CD14-positive monocyte (primary cell): ENCODE data around the gene SOX5. TPM values are rescaled to one million over a fixed set of nuclear protein-coding genes. Genes with fewer than 3 reads are reported as not detected.

Experiments
- DNase-seq, 3 donors: peaks; one replicate each; pipeline ENCODE4 v3.0.0-alpha.2; 2011 to 2022
- H2AFZ ChIP-seq: 2 replicates; pipeline ENCODE4 v1.6.0; 2012; ENCODE audit warnings: mild to moderate bottlenecking, low read depth, low read length, inconsistent platforms; ENCODE audit not compliant: insufficient read depth, poor library complexity, severe bottlenecking
- H3K27ac ChIP-seq, 2 donors: 1 replicate in 1 of 2; 2 replicates in 1 of 2; pipeline ENCODE4 v1.5.1; 2012 to 2013; ENCODE audit warnings: low read length in 2 of 2, control low read depth in 1 of 2, inconsistent platforms in 1 of 2, low read depth in 1 of 2, mild to moderate bottlenecking in 1 of 2
- H3K27me3 ChIP-seq, 2 donors: one replicate each; pipeline versions ENCODE4 v1.6.0 to v1.6.1; 2011 to 2013; ENCODE audit warnings: low read length in 2 of 2; ENCODE audit not compliant: control insufficient read depth in 2 of 2, insufficient read depth in 2 of 2
- H3K36me3 ChIP-seq, 2 donors: replicated peaks in 1 of 2; 1 replicate in 1 of 2; 2 replicates in 1 of 2; pipeline versions ENCODE4 v1.5.1 to v1.6.1; 2012 to 2013; ENCODE audit warnings: low read length in 2 of 2, control low read depth in 1 of 2, inconsistent platforms in 1 of 2, mild to moderate bottlenecking in 1 of 2; ENCODE audit not compliant: insufficient read depth in 2 of 2, control insufficient read depth in 1 of 2
- H3K4me1 ChIP-seq, 2 donors: 1 replicate in 1 of 2; 2 replicates in 1 of 2; pipeline versions ENCODE4 v1.5.1 to v1.6.1; 2012 to 2013; ENCODE audit warnings: low read length in 2 of 2, control low read depth in 1 of 2, inconsistent platforms in 1 of 2, mild to moderate bottlenecking in 1 of 2, moderate library complexity in 1 of 2; ENCODE audit not compliant: insufficient read depth in 2 of 2, control insufficient read depth in 1 of 2
- H3K4me2 ChIP-seq: replicated peaks from 2 replicates; pipeline ENCODE3; 2012; ENCODE audit warnings: low read length, moderate library complexity, mild to moderate bottlenecking; ENCODE audit not compliant: poor library complexity, severe bottlenecking; ENCODE audit errors: extremely low read depth
- H3K4me3 ChIP-seq, 3 experiments: fragments of 200-600 bp in 1 of 3; sonication (generic) in 1 of 3; replicated peaks in 1 of 3; 1 replicate in 2 of 3; 2 replicates in 1 of 3; pipeline ENCODE4 v1.5.1; 2011 to 2013; ENCODE audit warnings: low read length in 3 of 3, mild to moderate bottlenecking in 3 of 3, control low read depth in 2 of 3, low read depth in 2 of 3, inconsistent platforms in 1 of 3, moderate library complexity in 1 of 3
- H3K79me2 ChIP-seq: 2 replicates; pipeline ENCODE4 v1.6.0; 2012; ENCODE audit warnings: mild to moderate bottlenecking, control low read depth, inconsistent platforms, low read length, moderate library complexity; ENCODE audit not compliant: insufficient read depth
- H3K9ac ChIP-seq: 2 replicates; pipeline ENCODE4 v1.6.0; 2017; ENCODE audit warnings: low read length, mild to moderate bottlenecking; ENCODE audit not compliant: insufficient read depth, poor library complexity, severe bottlenecking
- H3K9me3 ChIP-seq, 2 donors: replicated peaks in 1 of 2; 1 replicate in 1 of 2; 2 replicates in 1 of 2; pipeline versions ENCODE4 v1.5.1 to v1.6.1; 2012 to 2013; ENCODE audit warnings: low read length in 2 of 2, control low read depth in 1 of 2; ENCODE audit not compliant: control insufficient read depth in 1 of 2, insufficient read depth in 1 of 2
- H4K20me1 ChIP-seq: 2 replicates; pipeline ENCODE4 v1.6.0; 2012; ENCODE audit warnings: mild to moderate bottlenecking, low read length, control low read depth, moderate library complexity; ENCODE audit not compliant: insufficient read depth
- H3K27ac Mint-ChIP-seq, 7 donors: one replicate each; pipeline ENCODE4 v1.8.0; 2020; ENCODE audit warnings: mild to moderate bottlenecking in 7 of 7, mixed read lengths in 7 of 7, moderate library complexity in 6 of 7, inconsistent platforms in 2 of 7
- H3K27me3 Mint-ChIP-seq, 3 donors: one replicate each; pipeline ENCODE4 v1.8.0; 2021 to 2022; ENCODE audit warnings: low read depth in 3 of 3, mild to moderate bottlenecking in 3 of 3, mixed read lengths in 3 of 3, moderate library complexity in 3 of 3, inconsistent platforms in 1 of 3
- H3K36me3 Mint-ChIP-seq, 2 donors: one replicate each; pipeline ENCODE4 v1.8.0; 2020; ENCODE audit warnings: mixed read lengths in 2 of 2, inconsistent platforms in 1 of 2, mild to moderate bottlenecking in 1 of 2
- H3K4me1 Mint-ChIP-seq: one replicate; pipeline ENCODE4 v1.8.0; 2020; ENCODE audit warnings: mild to moderate bottlenecking, mixed read lengths
- H3K4me3 Mint-ChIP-seq, 2 donors: one replicate each; pipeline ENCODE4 v1.8.0; 2020; ENCODE audit warnings: mild to moderate bottlenecking in 2 of 2, mixed read lengths in 2 of 2, moderate library complexity in 1 of 2
- H3K9me3 Mint-ChIP-seq, 7 donors: one replicate each; pipeline ENCODE4 v1.8.0; 2020 to 2022; ENCODE audit warnings: mixed read lengths in 7 of 7, mild to moderate bottlenecking in 6 of 7, moderate library complexity in 6 of 7, inconsistent platforms in 2 of 7
- WGBS: methylation state at CpG from one replicate; pipeline ENCODE4 v1.1.5; 2013; ENCODE audit warnings: missing lambda C conversion rate; ENCODE audit not compliant: insufficient coverage; 5-methylcytosine and 5-hydroxymethylcytosine counted together
- intact Hi-C, 2 donors: fragments of 100-400 bp; cut with micrococcal nuclease; formaldehyde crosslinking; loops; one replicate each; pipeline versions ENCODE4 v1.15.0 to v1.15.1; 2023
- polyA plus RNA-seq, 3 donors: library from polyadenylated mRNA; depleted of rRNA in 1 of 3; unstranded in 2 of 3; stranded (reverse) in 1 of 3; fragments of 300-500 nt in 2 of 3; fragments of >200 nt in 1 of 3; fragmentation: Illumina TruSeq in 2 of 3; gene quantifications; 1 replicate in 2 of 3; 2 replicates in 1 of 3; pipeline ENCODE4 v1.2.3, GENCODE V29; 2012 to 2021
- TF ChIP-seq, protein P1 (sequence below): fragments of 200-600 bp; IDR thresholded peaks from one replicate; pipeline ENCODE4 v1.8.0; 2022; ENCODE audit warnings: antibody characterized with exemption, mild to moderate bottlenecking

SOX5 gene
- polyA plus RNA-seq, 3 donors, result not detected

DNA sequence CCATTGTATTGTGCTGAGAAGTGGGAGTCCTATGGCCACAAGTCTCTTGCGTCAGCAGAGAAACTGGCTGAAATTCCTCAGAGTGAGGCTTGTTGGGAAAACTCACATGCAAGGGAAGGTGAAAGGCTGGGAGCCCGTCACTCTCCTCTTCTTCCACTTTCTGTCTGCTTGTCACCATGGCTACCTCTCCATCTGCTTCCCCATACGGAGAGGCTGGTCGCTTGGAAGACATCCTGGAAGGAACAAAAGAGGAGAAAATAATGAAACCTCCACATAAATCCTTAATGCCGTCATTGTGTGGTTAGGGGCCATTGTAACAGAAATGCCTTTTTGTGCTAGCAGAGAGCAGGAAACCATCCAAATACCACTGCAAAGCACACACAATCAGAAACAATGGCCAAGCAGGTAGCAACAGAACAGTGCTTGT lies 53.7 kb downstream of the SOX5 start:
- Histone ChIP-seq H4K20me1 (no peaks in the 10 kb centered on the region), H3K27ac (no peak overlapping the region), H3K9ac (no peak overlapping the region), H3K27me3 (no peaks in the 10 kb centered on the region), H3K79me2 (no peaks in the 10 kb centered on the region), H3K9me3 (no peaks in the 10 kb centered on the region), H3K4me3 (no peak overlapping the region), H2AFZ (no peak overlapping the region), H3K4me1 (no peaks in the 10 kb centered on the region), H3K4me2 (no peak overlapping the region), H3K36me3 (no peaks in the 10 kb centered on the region)
- H3K36me3 Mint-ChIP-seq, result no peaks in the 10 kb centered on the region
- intact Hi-C loops, result no loop called here
- H3K4me1 Mint-ChIP-seq, result no peaks in the 10 kb centered on the region
- TF ChIP-seq, protein P1, sequence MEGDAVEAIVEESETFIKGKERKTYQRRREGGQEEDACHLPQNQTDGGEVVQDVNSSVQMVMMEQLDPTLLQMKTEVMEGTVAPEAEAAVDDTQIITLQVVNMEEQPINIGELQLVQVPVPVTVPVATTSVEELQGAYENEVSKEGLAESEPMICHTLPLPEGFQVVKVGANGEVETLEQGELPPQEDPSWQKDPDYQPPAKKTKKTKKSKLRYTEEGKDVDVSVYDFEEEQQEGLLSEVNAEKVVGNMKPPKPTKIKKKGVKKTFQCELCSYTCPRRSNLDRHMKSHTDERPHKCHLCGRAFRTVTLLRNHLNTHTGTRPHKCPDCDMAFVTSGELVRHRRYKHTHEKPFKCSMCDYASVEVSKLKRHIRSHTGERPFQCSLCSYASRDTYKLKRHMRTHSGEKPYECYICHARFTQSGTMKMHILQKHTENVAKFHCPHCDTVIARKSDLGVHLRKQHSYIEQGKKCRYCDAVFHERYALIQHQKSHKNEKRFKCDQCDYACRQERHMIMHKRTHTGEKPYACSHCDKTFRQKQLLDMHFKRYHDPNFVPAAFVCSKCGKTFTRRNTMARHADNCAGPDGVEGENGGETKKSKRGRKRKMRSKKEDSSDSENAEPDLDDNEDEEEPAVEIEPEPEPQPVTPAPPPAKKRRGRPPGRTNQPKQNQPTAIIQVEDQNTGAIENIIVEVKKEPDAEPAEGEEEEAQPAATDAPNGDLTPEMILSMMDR, result no peak
- H3K27me3 Mint-ChIP-seq, result no peaks in the 10 kb centered on the region
- peaks cover 0 to 2% (median 0%) of the 10 kb centered on the region in 7 donors for H3K9me3 Mint-ChIP-seq
- H3K4me3 Mint-ChIP-seq, result no peak overlapping the region
- DNase-seq, result no peak
- H3K27ac Mint-ChIP-seq, result no peak overlapping the region
- no CpG with 5 or more reads among the region's 5 CpGs for WGBS

DNA sequence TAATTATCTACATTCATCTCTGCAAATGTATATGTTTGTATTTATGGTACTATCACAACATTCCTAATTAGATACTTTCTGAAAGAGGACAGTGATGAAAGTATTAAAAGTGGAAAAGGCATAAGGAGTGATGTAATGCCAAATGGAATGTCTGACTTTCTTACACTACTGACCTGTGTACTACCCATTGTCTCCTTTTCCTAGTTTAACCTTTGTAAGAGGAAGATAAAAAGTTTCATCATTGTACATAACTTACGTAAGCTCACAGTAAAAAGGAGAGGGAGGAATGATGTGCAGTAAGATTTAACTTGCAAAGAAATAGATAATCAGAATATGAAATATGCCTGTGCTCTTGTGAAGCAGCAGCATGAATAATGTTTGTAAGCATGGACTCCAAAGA lies 55.9 kb downstream of the SOX5 start:
- no peaks in the 10 kb centered on the region for H3K9me3 ChIP-seq
- H2AFZ ChIP-seq, result no peak overlapping the region
- H3K27ac ChIP-seq, result no peak overlapping the region
- H3K79me2 ChIP-seq, result no peaks in the 10 kb centered on the region
- H3K4me1 Mint-ChIP-seq, result no peaks in the 10 kb centered on the region
- DNase-seq, result no peak
- H3K36me3 ChIP-seq, result no peaks in the 10 kb centered on the region
- intact Hi-C loops, result no loop called here
- no peak overlapping the region for H3K4me2 ChIP-seq
- H3K27me3 Mint-ChIP-seq, result no peaks in the 10 kb centered on the region
- H3K27ac Mint-ChIP-seq, result no peak overlapping the region
- H3K4me3 ChIP-seq, result no peak overlapping the region
- peaks cover 0 to 2% (median 0%) of the 10 kb centered on the region in 7 donors for H3K9me3 Mint-ChIP-seq
- no peaks in the 10 kb centered on the region for H3K4me1 ChIP-seq
- no peaks in the 10 kb centered on the region for H4K20me1 ChIP-seq
- TF ChIP-seq, protein P1, result no peak
- H3K4me3 Mint-ChIP-seq, result no peak overlapping the region
- H3K9ac ChIP-seq, result no peak overlapping the region
- no peaks in the 10 kb centered on the region for H3K36me3 Mint-ChIP-seq
- WGBS, result no CpG with 5 or more reads among the region's 1 CpG
- no peaks in the 10 kb centered on the region for H3K27me3 ChIP-seq
